ENCODE data around the gene MAD1L1. TPM values are rescaled to one million over a fixed set of nuclear protein-coding genes. Genes with fewer than 3 reads are reported as not detected.
"Not testable (repeated sequence)": the region's sequence is repeated elsewhere in the genome, so short reads cannot be mapped to it uniquely, and the experiment has no call there.

MAD1L1 gene
- total RNA-seq, 1 donor from 2014 or later, result 59.6 TPM

GRCh38 chr7:1973321-1974251 lies 259.2 kb downstream of the MAD1L1 start:
- no peak for DNase-seq (ENCODE audit: low spot score in 2 of 2)
- H3K27ac ChIP-seq, result no peak overlapping the region
- no peaks in the 10 kb centered on the region for H3K36me3 ChIP-seq
- H3K4me3 ChIP-seq, result no peak overlapping the region
- no peaks in the 10 kb centered on the region for H3K27me3 ChIP-seq
- TF ChIP-seq CTCF (IDR thresholded peaks at IDR 0.05), result no peak
- intact Hi-C loops (cut with DNase I), result no loop called here
- no peaks in the 10 kb centered on the region for H3K4me1 ChIP-seq
- H3K9me3 ChIP-seq, result no peaks in the 10 kb centered on the region

GRCh38 chr7:1972744-1973143 lies 260.0 kb downstream of the MAD1L1 start:
- TF ChIP-seq CTCF (IDR thresholded peaks at IDR 0.05), result no peak
- Histone ChIP-seq H3K4me3 (no peak overlapping the region), H3K4me1 (no peaks in the 10 kb centered on the region), H3K27me3 (no peaks in the 10 kb centered on the region), H3K9me3 (no peaks in the 10 kb centered on the region), H3K27ac (no peak overlapping the region), H3K36me3 (no peaks in the 10 kb centered on the region)
- DNase-seq (ENCODE audit: low spot score in 2 of 2), result no peak
- intact Hi-C loops (cut with DNase I), result no loop called here

GRCh38 chr7:1971946-1972654 lies 260.6 kb downstream of the MAD1L1 start:
- Histone ChIP-seq H3K9me3 (no peaks in the 10 kb centered on the region), H3K36me3 (no peaks in the 10 kb centered on the region), H3K4me3 (no peak overlapping the region), H3K4me1 (no peaks in the 10 kb centered on the region), H3K27ac (no peak overlapping the region), H3K27me3 (no peaks in the 10 kb centered on the region)
- DNase-seq (ENCODE audit: low spot score in 2 of 2), result no peak
- intact Hi-C loops (cut with DNase I), result no loop called here
- no peak for TF ChIP-seq CTCF (IDR thresholded peaks at IDR 0.05)

- Histone ChIP-seq H3K27me3 (no peaks in the 10 kb centered on the region), H3K4me1 (no peaks in the 10 kb centered on the region), H3K36me3 (no peaks in the 10 kb centered on the region), H3K27ac (no peak overlapping the region), H3K9me3 (no peaks in the 10 kb centered on the region), H3K4me3 (no peak overlapping the region)
- intact Hi-C loops (cut with DNase I), result no loop called here
- TF ChIP-seq CTCF (IDR thresholded peaks at IDR 0.05), result no peak
- no peak for DNase-seq (ENCODE audit: low spot score in 2 of 2)
These were observed 261.9 kb downstream of the MAD1L1 start for GRCh38 chr7:1970895-1971294.

- H3K9me3 ChIP-seq; H3K4me1 ChIP-seq; H3K27me3 ChIP-seq; intact Hi-C loops (cut with DNase I); H3K36me3 ChIP-seq; H3K4me3 ChIP-seq; DNase-seq (ENCODE audit: low spot score in 2 of 2); H3K27ac ChIP-seq: not testable (repeated sequence)
These were observed 262.5 kb downstream of the MAD1L1 start for GRCh38 chr7:1970285-1970660.

Measured in ascending aorta (tissue), 2 donors.